HuH-7.5 (cell line): ENCODE measurements around the gene TENM3.

ENCODE experiments used
- DNase-seq: peaks from one replicate; pipeline ENCODE4 v3.0.0; 2011; ENCODE audit warnings: low spot score

Gene TENM3

GRCh38 chr4:182451441-182451840, 208.2 kb downstream of the TENM3 start:
- no peak for DNase-seq

- DNase-seq = no peak
Measured at GRCh38 chr4:182453830-182454229, 210.6 kb downstream of the TENM3 start.

- DNase-seq = no peak
Measured at GRCh38 chr4:182454440-182455013, 211.3 kb downstream of the TENM3 start.

- no peak for DNase-seq
Measured at GRCh38 chr4:182465114-182465513, 221.9 kb downstream of the TENM3 start.

GRCh38 chr4:182465979-182466378, 222.8 kb downstream of the TENM3 start:
- no peak for DNase-seq

GRCh38 chr4:182470215-182470614, 227.0 kb downstream of the TENM3 start:
- no peak for DNase-seq

GRCh38 chr4:182475539-182475938, 232.3 kb downstream of the TENM3 start:
- DNase-seq = no peak

GRCh38 chr4:182478475-182478874, 235.3 kb downstream of the TENM3 start:
- DNase-seq = no peak

GRCh38 chr4:182483685-182484084, 240.5 kb downstream of the TENM3 start:
- no peak for DNase-seq

GRCh38 chr4:182486881-182487280, 243.7 kb downstream of the TENM3 start:
- DNase-seq = no peak

GRCh38 chr4:182488896-182489295, 245.7 kb downstream of the TENM3 start:
- no peak for DNase-seq

GRCh38 chr4:182489607-182490006, 246.4 kb downstream of the TENM3 start:
- no peak for DNase-seq

GRCh38 chr4:182491719-182492118, 248.5 kb downstream of the TENM3 start:
- no peak for DNase-seq

GRCh38 chr4:182492423-182492822, 249.2 kb downstream of the TENM3 start:
- DNase-seq = no peak

- no peak for DNase-seq
Measured at GRCh38 chr4:182493377-182493776, 250.2 kb downstream of the TENM3 start.

- no peak for DNase-seq
Measured at GRCh38 chr4:182494103-182494502, 250.9 kb downstream of the TENM3 start.

- DNase-seq = no peak
Measured at GRCh38 chr4:182495031-182495430, 251.8 kb downstream of the TENM3 start.

- DNase-seq = no peak
Measured at GRCh38 chr4:182495645-182496385, 252.6 kb downstream of the TENM3 start.

- DNase-seq = no peak
Measured at GRCh38 chr4:182496408-182496807, 253.2 kb downstream of the TENM3 start.

- no peak for DNase-seq
Measured at GRCh38 chr4:182502064-182502463, 258.9 kb downstream of the TENM3 start.

GRCh38 chr4:182504463-182504862, 261.3 kb downstream of the TENM3 start:
- no peak for DNase-seq

GRCh38 chr4:182507805-182508204, 264.6 kb downstream of the TENM3 start:
- no peak for DNase-seq

- no peak for DNase-seq
Measured at GRCh38 chr4:182510836-182511235, 267.6 kb downstream of the TENM3 start.
